ENCODE measurements around the gene CCNF.

The CCNF gene

DNA sequence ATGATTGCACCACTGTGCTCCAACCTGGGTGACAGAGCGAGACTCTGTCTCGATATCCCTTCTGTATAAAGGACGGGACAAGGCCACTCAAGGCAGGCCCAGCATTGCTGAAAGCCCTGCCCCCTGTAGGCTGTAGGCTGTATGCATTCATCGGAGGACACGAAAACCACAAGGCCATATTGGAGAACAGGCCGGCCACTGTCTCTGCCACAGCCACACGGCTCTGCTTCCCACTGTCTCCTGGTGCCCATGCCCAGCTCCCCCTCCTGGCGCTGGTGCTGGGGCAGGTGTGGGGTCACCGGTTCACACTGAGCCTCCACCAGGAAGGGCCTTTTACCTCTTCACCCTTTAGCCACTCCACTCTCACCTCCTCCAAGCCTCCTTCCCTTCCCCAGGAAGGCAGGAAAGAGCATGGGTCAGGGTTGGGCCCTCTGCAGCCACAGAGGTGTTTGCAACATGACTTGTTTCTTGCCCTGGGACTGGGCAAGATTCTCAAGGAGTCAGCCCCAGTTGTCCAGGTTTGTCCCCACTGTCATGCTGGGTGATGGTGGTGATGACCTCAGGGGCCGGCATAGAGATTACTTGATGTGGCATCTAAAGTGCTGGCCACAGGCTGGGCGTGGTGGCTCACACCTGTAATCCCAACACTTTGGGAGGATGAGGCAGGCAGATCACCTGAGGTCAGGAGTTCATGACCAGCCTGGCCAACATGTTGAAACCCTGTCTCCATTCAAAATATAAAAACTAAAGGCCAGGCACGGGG, 36.6 kb downstream of the CCNF start:
- TF ChIP-seq JUND (IDR thresholded peaks at IDR 0.05; ENCODE audit: low read depth), result no peak
- peak in 1 of 2 experiments; percentile 37 for DNase-seq (ENCODE audit: low read depth in 1 of 2, low spot score in 1 of 2)
- in situ Hi-C loops (cut with HindIII; ENCODE audit: low pct_unique_long_range_greater_than_20kb, low sequenced_read_pairs), result no loop called here

DNA sequence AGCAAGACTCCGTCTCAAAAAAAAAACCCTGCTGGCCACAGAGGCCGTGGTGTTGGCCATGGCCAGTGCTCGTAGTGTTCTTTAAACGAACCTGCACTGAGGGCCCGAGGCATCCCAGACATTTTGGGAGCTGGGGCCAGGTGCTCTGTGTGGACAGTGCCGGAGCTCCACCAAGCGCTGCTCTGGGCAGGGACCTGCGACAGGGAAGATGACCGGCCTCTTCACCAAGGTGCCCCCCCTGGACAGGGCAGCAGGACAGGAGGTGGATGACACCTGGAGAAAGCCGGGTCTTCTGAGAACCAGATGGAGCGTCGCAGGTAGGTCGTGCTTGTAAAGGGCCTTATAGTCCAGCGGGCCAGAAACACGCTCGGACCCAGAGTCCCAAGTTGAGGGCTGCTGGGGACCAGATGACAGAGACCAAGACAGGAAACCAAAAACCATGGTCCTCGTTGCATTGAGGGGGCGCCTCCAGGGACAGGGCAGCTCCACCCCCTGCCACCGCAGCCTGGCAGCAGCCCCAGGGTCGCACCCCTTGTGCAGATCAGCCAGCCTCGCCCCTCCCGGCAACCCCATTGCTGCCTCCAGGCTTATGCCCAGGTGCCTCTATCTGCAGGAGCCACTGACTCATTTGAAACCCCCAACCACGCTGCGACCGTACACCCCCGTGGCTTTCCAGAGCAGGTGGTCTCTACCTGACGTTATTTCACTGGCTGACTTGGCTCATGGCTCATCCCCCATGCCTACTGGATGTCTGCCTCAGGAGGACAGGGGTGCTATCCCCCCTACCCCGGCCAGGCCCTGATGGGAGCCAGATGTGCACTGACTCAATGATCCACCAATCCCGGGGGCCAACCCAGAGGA, 37.6 kb downstream of the CCNF start:
- in situ Hi-C loops (cut with HindIII; ENCODE audit: low pct_unique_long_range_greater_than_20kb, low sequenced_read_pairs), result no loop called here
- DNase-seq (ENCODE audit: low read depth in 1 of 2, low spot score in 1 of 2), result no peak

DNA sequence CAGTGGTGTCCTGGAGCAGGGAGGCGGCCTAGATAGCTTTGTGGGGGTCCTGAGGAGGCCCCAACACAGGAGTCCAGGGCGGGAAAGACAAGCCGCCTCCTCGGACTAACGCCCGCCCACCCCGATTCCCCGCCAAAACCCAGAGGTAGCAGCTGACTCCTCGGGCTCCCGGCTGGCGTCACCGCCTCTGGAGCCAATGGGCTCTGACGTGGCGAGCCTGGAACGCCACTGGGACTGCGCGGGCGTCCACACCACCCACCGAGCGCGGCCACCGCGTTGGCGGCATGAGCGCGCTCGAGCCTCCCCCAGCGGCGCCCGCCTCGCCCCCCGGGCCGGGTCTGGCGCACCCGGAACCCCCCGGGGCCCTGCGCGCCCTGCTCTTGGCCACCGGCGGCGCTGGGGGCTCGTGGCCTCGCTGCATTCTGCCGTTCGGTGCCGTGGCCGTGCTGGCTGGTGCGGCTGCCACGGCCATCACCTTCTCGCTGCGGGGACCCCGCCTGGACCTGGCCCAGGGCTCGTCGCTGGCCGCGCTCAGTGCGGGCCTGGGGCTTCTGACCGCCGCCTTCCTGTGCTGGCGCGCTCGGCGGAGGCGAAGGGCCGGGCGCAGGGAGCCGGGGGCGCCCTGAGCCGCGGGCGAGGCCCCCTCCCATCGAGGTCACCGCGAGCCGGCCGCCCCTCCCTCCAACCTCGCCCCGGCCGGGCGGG, 38.4 kb downstream of the CCNF start:
- in situ Hi-C loops (cut with HindIII; ENCODE audit: low pct_unique_long_range_greater_than_20kb, low sequenced_read_pairs), result no loop called here
- DNase-seq (ENCODE audit: low read depth in 1 of 2, low spot score in 1 of 2), result peak; percentile 67 to 79
- no peak for TF ChIP-seq JUND (IDR thresholded peaks at IDR 0.05; ENCODE audit: low read depth)

More for the DNA sequence above, 37.6 kb downstream of the CCNF start:
- no peak for TF ChIP-seq JUND (IDR thresholded peaks at IDR 0.05; ENCODE audit: low read depth)

DNA sequence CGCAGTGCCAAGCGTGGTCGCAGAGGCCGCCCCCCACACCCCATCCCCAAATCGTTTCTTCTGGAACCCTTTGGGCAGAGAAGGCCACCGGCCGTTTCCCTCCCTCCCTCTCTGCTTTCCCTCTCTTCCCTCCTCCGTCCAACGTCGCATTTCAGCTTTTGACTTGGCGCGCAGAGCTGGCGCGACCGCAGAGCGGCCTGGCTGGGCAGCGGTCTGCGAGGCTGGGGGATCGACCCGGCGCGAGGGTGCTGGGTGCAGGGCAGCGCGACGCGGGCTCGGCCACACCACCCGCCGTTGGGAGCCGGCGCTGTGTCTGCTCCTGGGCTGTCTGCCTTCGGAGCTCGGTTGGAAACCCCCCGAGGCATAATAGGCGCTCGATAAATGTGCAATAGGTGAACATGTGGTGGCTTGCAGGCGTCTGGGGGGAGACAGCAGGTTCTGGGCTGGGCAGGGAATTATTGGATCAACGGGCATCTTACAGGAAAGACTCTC, 39.0 kb downstream of the CCNF start:
- TF ChIP-seq JUND (IDR thresholded peaks at IDR 0.05; ENCODE audit: low read depth), result no peak
- in situ Hi-C loops (cut with HindIII; ENCODE audit: low pct_unique_long_range_greater_than_20kb, low sequenced_read_pairs), result no loop called here
- DNase-seq (ENCODE audit: low read depth in 1 of 2, low spot score in 1 of 2), result peak; percentile 38 to 52

DNA sequence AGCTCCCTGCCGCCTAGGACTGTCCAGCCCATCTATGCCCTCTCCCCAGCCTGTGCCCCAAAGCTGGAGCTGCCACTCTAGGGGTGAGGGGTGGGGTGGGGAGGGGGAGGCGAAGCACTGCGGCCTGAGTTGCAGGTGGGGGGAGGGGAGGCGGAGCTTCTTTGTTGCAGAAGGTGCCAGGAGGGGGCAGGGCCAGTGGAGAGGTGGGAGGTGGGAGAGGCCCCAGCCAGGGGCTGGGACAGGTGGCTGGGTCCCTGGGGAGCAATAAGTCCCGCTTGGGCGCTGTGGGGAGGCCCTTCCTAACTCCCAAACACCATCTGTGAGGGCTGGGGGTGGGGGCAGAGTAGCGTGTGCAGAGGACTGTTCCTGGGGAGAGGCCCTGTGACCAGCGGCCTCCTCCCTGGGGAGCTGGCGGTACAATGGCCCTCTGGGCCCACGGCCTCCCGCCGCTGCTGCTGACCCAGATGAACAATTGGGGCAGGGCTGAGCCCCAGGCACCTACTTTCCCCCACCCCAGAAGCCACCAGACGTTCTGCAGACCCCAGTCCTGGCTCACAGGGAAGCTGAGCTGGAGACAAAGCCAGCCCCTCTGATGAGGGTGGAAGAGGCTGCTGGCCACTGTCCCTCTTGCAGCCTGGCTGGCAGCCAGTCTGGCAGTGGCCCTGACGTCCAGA, 39.6 kb downstream of the CCNF start:
- in situ Hi-C loops (cut with HindIII; ENCODE audit: low pct_unique_long_range_greater_than_20kb, low sequenced_read_pairs), result no loop called here
- no peak for DNase-seq (ENCODE audit: low read depth in 1 of 2, low spot score in 1 of 2)
- TF ChIP-seq JUND (IDR thresholded peaks at IDR 0.05; ENCODE audit: low read depth), result no peak

DNA sequence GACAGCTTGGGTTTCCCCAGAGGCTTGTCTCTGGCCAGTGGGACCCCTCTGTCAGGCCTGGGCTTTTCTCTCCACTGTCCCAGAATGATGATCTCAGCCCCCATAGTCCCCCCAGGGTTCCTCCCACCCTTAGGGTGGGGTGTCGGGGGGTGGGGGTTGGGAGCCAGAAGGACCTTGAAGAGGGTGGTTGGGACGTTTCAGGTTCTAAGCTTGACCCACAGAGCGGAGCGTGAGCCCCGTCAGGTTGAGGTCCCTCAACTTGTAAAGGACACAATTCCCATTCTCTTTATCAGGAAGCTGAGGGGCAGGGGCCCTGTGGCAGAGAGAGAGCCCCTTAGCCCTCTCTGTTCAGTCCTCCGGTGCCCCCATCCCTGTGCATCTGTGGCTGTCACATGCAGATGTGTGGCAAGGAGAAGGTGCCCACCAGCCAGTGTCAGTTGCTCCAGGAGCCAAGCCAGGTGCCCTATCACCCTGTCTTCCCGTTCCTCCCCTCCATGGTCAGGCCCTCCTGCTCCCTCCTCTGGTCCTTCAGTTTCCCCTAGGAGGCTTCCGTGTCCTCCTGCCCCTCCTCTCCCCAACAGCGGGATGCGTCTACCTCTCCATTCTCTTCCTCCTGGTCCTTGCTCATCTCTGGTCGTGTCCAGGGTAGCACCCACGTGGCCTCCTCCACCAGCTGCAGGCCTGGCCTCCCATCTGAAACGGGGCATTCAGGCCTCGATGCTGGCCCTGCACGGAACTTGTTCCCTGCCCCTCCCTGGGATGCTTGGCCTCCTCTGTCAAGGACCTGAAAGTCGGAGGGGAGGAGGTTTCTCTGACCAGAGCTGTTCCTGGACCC, 40.4 kb downstream of the CCNF start:
- in situ Hi-C loops (cut with HindIII; ENCODE audit: low pct_unique_long_range_greater_than_20kb, low sequenced_read_pairs), result no loop called here
- DNase-seq (ENCODE audit: low read depth in 1 of 2, low spot score in 1 of 2), result no peak
- TF ChIP-seq JUND (IDR thresholded peaks at IDR 0.05; ENCODE audit: low read depth), result no peak

DNA sequence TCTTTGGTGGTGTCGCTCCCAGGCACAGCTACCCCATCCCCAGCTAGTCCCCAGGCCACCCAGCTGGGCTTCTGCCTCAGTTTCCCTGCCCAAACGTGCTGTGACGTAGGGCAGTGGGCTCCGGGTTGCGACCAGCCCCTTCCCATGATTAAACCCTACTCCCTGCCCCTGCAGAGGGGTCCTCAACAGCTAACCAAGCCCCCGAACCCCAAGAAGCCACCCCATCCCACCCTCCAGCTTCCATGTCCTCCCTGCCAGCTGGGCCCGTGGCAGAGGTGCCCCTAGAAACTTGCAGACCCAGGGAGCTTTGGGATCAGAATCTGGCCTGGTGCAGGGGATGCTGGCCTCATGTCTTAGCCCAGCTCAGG, 41.0 kb downstream of the CCNF start:
- no peak for TF ChIP-seq JUND (IDR thresholded peaks at IDR 0.05; ENCODE audit: low read depth)
- no peak for DNase-seq (ENCODE audit: low read depth in 1 of 2, low spot score in 1 of 2)
- in situ Hi-C loops (cut with HindIII; ENCODE audit: low pct_unique_long_range_greater_than_20kb, low sequenced_read_pairs), result no loop called here

DNA sequence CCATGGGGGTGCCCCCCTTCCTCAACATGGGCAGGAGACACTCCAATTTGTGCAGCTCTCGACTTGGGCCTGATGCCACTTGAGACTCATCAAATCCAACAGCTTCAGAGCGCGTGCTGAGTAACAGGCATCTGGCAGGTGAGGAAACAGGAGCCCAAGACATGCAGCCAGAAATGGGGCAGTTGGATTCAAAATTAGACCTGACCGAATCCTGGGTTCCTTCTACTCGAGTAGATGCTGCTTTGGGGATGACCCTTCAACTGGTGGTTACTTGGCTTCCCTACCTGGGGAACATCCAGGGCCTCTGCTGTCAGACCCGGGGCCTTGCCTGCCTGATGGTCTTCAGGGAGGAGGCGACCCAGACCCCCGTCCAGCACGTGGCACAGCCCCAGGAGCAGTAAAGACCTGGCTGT, 41.4 kb downstream of the CCNF start:
- in situ Hi-C loops (cut with HindIII; ENCODE audit: low pct_unique_long_range_greater_than_20kb, low sequenced_read_pairs), result no loop called here
- no peak for TF ChIP-seq JUND (IDR thresholded peaks at IDR 0.05; ENCODE audit: low read depth)
- DNase-seq (ENCODE audit: low read depth in 1 of 2, low spot score in 1 of 2), result peak in 1 of 2 experiments; percentile 37

DNA sequence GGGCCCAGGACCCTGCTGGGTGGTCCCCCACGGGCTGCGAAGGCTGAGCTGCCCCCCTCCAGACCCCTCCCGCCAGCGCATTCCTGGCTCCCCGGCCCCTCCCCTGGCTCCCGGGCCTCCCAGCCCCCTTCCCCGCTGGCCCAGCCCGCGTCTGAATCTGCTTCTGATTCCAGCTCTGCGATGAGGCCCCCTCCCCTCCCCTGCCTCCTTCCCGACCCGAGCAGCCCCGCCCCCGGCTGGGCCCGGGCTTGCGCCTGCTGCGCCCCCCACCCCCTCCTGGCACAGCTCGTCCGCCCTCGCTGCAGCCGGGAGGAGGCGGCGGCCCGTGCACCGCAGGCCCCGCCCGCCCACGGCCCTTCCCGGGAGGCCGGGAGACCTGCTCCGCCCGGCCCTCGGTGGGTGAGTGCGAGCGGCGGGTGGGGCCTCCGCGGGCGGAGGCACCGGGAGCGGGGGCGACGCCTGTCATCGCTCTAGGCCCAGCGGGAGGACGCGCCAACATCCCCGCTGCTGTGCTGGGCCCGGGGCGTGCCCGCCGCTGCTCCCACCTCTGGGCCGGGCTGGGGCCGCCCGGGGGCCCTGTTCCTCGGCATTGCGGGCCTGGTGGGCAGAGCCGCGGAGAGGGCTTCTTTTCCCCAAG, 41.9 kb downstream of the CCNF start, which contains the start of gene NTN3:
TSS of gene NTN3 (plus strand) at position 282 of the 637 bp plus-strand sequence. CDS start 405 bp downstream, outside the sequence.
- in situ Hi-C loops (cut with HindIII; ENCODE audit: low pct_unique_long_range_greater_than_20kb, low sequenced_read_pairs), result no loop called here
- no peak for TF ChIP-seq JUND (IDR thresholded peaks at IDR 0.05; ENCODE audit: low read depth)
- DNase-seq (ENCODE audit: low read depth in 1 of 2, low spot score in 1 of 2), result no peak

DNA sequence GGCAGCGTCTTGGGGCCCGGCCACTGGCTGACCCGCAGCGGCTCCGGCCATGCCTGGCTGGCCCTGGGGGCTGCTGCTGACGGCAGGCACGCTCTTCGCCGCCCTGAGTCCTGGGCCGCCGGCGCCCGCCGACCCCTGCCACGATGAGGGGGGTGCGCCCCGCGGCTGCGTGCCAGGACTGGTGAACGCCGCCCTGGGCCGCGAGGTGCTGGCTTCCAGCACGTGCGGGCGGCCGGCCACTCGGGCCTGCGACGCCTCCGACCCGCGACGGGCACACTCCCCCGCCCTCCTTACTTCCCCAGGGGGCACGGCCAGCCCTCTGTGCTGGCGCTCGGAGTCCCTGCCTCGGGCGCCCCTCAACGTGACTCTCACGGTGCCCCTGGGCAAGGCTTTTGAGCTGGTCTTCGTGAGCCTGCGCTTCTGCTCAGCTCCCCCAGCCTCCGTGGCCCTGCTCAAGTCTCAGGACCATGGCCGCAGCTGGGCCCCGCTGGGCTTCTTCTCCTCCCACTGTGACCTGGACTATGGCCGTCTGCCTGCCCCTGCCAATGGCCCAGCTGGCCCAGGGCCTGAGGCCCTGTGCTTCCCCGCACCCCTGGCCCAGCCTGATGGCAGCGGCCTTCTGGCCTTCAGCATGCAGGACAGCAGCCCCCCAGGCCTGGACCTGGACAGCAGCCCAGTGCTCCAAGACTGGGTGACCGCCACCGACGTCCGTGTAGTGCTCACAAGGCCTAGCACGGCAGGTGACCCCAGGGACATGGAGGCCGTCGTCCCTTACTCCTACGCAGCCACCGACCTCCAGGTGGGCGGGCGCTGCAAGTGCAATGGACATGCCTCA, 42.6 kb downstream of the CCNF start:
- in situ Hi-C loops (cut with HindIII; ENCODE audit: low pct_unique_long_range_greater_than_20kb, low sequenced_read_pairs), result no loop called here
- TF ChIP-seq JUND (IDR thresholded peaks at IDR 0.05; ENCODE audit: low read depth), result no peak
- no peak for DNase-seq (ENCODE audit: low read depth in 1 of 2, low spot score in 1 of 2)
